Spleen (tissue), 11 donors: Measurements from ENCODE around the gene NEDD1. TPM values are rescaled to one million over a fixed set of nuclear protein-coding genes. Genes with fewer than 3 reads are reported as not detected.

Experiments used
- DNase-seq: peaks from one replicate; pipeline ENCODE4 v3.0.0-alpha.2; 2020
- H3K27ac ChIP-seq, 8 donors: fragments of 200-600 bp; sonication (generic) in 7 of 8; 1 replicate in 4 of 8; 2 replicates in 4 of 8; pipeline versions ENCODE4 v1.5.0 to v1.8.0; 2016 to 2021; ENCODE audit warnings: inconsistent platforms in 4 of 8, mild to moderate bottlenecking in 4 of 8, moderate library complexity in 1 of 8
- H3K27me3 ChIP-seq, 7 donors: fragments of 200-600 bp; sonication (generic) in 6 of 7; replicated peaks in 1 of 7; 1 replicate in 4 of 7; 2 replicates in 3 of 7; pipeline versions ENCODE4 v1.5.0 to v1.8.0; 2016 to 2021; ENCODE audit warnings: inconsistent platforms in 3 of 7, mild to moderate bottlenecking in 1 of 7
- H3K36me3 ChIP-seq, 6 donors: fragments of 200-600 bp; sonication (generic) in 5 of 6; 1 replicate in 4 of 6; 2 replicates in 2 of 6; pipeline versions ENCODE4 v1.5.0 to v1.8.0; 2016 to 2021; ENCODE audit warnings: inconsistent platforms in 2 of 6
- H3K4me1 ChIP-seq, 6 donors: fragments of 200-600 bp; sonication (generic) in 5 of 6; 1 replicate in 3 of 6; 2 replicates in 3 of 6; pipeline versions ENCODE4 v1.5.0 to v1.8.0; 2016 to 2021; ENCODE audit warnings: inconsistent platforms in 3 of 6
- H3K4me3 ChIP-seq, 8 donors: fragments of 200-600 bp; sonication (generic) in 7 of 8; 1 replicate in 4 of 8; 2 replicates in 4 of 8; pipeline versions ENCODE4 v1.5.0 to v1.8.0; 2016 to 2021; ENCODE audit warnings: inconsistent platforms in 4 of 8, mild to moderate bottlenecking in 4 of 8, moderate library complexity in 2 of 8
- H3K9me3 ChIP-seq, 8 donors: fragments of 200-600 bp; sonication (generic) in 7 of 8; 1 replicate in 4 of 8; 2 replicates in 4 of 8; pipeline versions ENCODE4 v1.5.0 to v1.8.0; 2016 to 2021; ENCODE audit warnings: inconsistent platforms in 4 of 8
- CTCF ChIP-seq, 11 experiments: fragments of 200-600 bp in 7 of 11; fragments of 450-650 bp in 4 of 11; sonication (generic) in 4 of 11; IDR thresholded peaks in 8 of 11; conservative IDR thresholded peaks in 3 of 11; 1 replicate in 7 of 11; 2 replicates in 4 of 11; pipeline versions ENCODE4 v1.4.0 to v1.8.0; 2016 to 2021; ENCODE audit warnings: antibody characterized with exemption in 11 of 11, inconsistent platforms in 4 of 11, mild to moderate bottlenecking in 1 of 11
- POLR2A ChIP-seq, 3 donors: fragments of 450-650 bp; IDR thresholded peaks; one replicate each; pipeline ENCODE4 v1.5.1; 2017; ENCODE audit warnings: antibody characterized with exemption in 3 of 3, mild to moderate bottlenecking in 1 of 3
- POLR2AphosphoS5 ChIP-seq, 3 donors: sonication (generic); formaldehyde crosslinking; IDR thresholded peaks; one replicate each; pipeline ENCODE4 v1.5.1; 2017; ENCODE audit warnings: antibody characterized with exemption in 3 of 3
- WGBS, 5 donors: extraction: QIAGEN DNeasy Blood & Tissue Kit in 3 of 5; methylation state at CpG; one replicate each; pipeline versions ENCODE4 v1.1.5 to v1.1.7; 2013 to 2018; 5-methylcytosine and 5-hydroxymethylcytosine counted together
- intact Hi-C: fragments of 100-400 bp; cut with DNase I; formaldehyde crosslinking; loops from one replicate; pipeline ENCODE4 v1.15.0; 2023; ENCODE audit warnings: low total_unique reads
- polyA plus RNA-seq, 3 donors: library from polyadenylated mRNA; stranded (reverse); fragments of 200-250 nt; gene quantifications; one replicate each; pipeline ENCODE4 v1.2.1, GENCODE V29; 2013
- total RNA-seq, 7 donors: library from RNA; depleted of rRNA in 3 of 7; stranded (reverse); fragments of >200 nt in 3 of 7; fragmentation: NEBNext Ultra II Directional in 4 of 7; extraction: Animal tissue kit (Norgen Biotek cat#: 25700) in 4 of 7; gene quantifications; one replicate each; pipeline versions ENCODE4 v1.1.0 to v1.2.1, GENCODE V29; 2016 to 2021
- donor health status: healthy with polysubstance abuse.
- donor health status: DM: no; HTN: no; CAD: no; lungs with moderate emphysema.
- donor health status: DM: no; HTN: no; CAD: no.
- donor health status: Bipolar disorder and iron deficiency.
- donor health status: healthy.
- donor health status: DM: no; HTN: no; CAD: no.
- donor health status: DM: yes; HTN: yes; CAD: no.

NEDD1 gene
- total and polyA plus RNA-seq, 10 donors = 6.0 to 35.2 (median 21.0) TPM

DNA sequence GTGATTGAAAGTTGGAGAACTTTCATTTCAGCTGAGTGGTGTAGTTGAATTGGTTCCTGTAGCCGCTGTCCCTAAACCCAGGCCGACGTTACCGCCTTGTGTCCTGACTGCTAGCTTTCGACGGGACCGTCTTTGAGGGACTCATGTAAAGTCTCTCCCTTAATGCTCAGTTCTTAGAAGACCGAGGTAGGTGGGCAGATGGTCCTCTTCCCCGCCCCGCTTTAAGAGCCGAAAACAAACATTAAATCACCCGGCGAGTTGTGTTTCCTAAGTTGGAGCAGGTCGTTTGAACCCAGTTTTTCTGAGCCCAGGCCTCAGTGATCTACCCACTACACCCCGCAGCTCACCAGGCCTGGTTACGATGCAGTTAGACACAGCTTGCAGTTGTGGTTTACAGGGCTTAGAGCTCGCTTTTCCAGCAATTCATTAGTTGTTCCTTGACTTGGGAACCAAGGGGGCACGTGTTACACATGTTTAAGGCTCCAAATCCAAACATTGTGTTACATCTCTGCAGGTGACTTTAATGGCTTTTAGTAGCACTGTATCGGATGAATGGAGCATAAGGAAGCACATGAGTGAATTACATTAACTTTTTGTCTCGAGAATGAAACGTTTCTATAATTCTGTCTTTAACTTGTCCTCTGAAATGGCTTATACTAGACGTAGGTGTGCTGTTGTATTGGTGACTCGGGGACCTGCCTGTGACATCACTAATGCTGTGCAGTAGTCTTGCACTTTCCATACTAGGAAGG lies 790 bp downstream of the NEDD1 start:
- TF ChIP-seq POLR2A (IDR thresholded peaks at IDR 0.05) (no peak), POLR2AphosphoS5 (IDR thresholded peaks at IDR 0.05) (no peak), CTCF (IDR thresholded peaks at IDR 0.05 in 8 of 11, conservative IDR thresholded peaks at IDR 0.05 in 3 of 11) (no peak)
- H3K36me3 ChIP-seq = peaks cover 0 to under 1% (median 0%) of the 10 kb centered on the region in 6 donors
- DNase-seq = peak; percentile 76
- H3K4me3 ChIP-seq = peak overlapping the region; percentile 73 to 84 (median 78)
- H3K4me1 ChIP-seq = peaks cover 12 to 62% (median 44%) of the 10 kb centered on the region in 6 donors
- H3K27ac ChIP-seq = peak overlapping the region; percentile 91 to 98 (median 96)
- H3K9me3 ChIP-seq = no peaks in the 10 kb centered on the region
- H3K27me3 ChIP-seq = no peaks in the 10 kb centered on the region
- intact Hi-C loops = no loop called here
- 4 to 7% (median 4%) methylated on average over 23 of the region's 23 CpGs for WGBS, 5 donors

DNA sequence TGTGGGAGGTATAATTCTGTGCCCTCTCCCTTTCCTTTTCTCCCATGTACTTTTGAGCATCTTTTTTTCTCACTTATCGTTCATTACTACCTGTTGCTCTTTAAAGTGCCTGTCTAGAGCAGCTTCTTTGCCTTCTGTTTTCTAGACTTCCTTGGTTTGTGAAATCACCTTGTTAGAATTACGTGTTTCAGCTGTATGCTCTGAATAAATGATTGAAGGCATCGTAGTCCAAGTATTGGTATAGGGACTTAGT lies 1.3 kb downstream of the NEDD1 start:
- WGBS, 5 donors = 37 to 72% (median 62%) methylated on average over 3 of the region's 3 CpGs
- TF ChIP-seq POLR2AphosphoS5 (IDR thresholded peaks at IDR 0.05) (no peak), POLR2A (IDR thresholded peaks at IDR 0.05) (no peak), CTCF (IDR thresholded peaks at IDR 0.05 in 8 of 11, conservative IDR thresholded peaks at IDR 0.05 in 3 of 11) (no peak)
- intact Hi-C loops = no loop called here

DNA sequence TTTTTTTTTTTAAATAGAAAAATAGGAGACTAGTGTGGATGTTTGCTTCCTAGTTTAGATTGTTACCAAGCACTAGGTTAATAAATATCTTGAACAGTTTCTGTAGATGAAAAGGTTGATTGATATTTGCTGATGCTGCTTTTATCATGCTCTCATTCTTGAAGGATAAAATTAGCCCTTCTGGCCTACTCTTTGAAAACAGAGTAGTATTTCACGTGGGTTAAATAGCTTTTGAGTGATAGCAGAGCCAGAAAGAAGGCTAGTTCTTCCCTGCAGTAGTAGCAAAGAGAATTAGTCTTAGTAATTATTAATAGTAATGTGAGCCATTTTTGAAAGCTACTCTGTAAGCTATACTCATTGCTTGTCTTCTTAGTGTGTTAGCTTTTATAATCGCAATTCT lies 5.2 kb downstream of the NEDD1 start:
- WGBS, 5 donors = 82 to 89% (median 86%) methylated on average over 2 of the region's 2 CpGs
- DNase-seq = no peak
- intact Hi-C loops = no loop called here
- H3K27ac ChIP-seq = no peak overlapping the region
- peaks cover 12 to 56% (median 38%) of the 10 kb centered on the region in 6 donors for H3K4me1 ChIP-seq
- peaks cover 0 to 17% (median 0%) of the 10 kb centered on the region in 6 donors for H3K36me3 ChIP-seq
- H3K9me3 ChIP-seq = no peaks in the 10 kb centered on the region
- no peak for TF ChIP-seq POLR2A (IDR thresholded peaks at IDR 0.05)
- TF ChIP-seq CTCF (IDR thresholded peaks at IDR 0.05 in 8 of 11, conservative IDR thresholded peaks at IDR 0.05 in 3 of 11) = no peak
- no peak for TF ChIP-seq POLR2AphosphoS5 (IDR thresholded peaks at IDR 0.05)
- no peak overlapping the region for H3K4me3 ChIP-seq
- H3K27me3 ChIP-seq = no peaks in the 10 kb centered on the region

More for the DNA sequence above, 1.3 kb downstream of the NEDD1 start:
- H3K9me3 ChIP-seq = no peaks in the 10 kb centered on the region
- H3K27ac ChIP-seq = peak overlapping the region in 4 of 8 donors; percentile 91 to 96 (median 96)
- H3K27me3 ChIP-seq = no peaks in the 10 kb centered on the region
- DNase-seq = no peak
- peaks cover 12 to 62% (median 44%) of the 10 kb centered on the region in 6 donors for H3K4me1 ChIP-seq
- H3K4me3 ChIP-seq = peak overlapping the region in 4 of 8 donors; percentile 77 to 80 (median 78)
- peaks cover 0 to 5% (median 0%) of the 10 kb centered on the region in 6 donors for H3K36me3 ChIP-seq

GRCh38 chr12:96912943-96913342 lies 5.9 kb downstream of the NEDD1 start:
- H3K9me3 ChIP-seq = no peaks in the 10 kb centered on the region
- intact Hi-C loops = no loop called here
- peaks cover 10 to 52% (median 35%) of the 10 kb centered on the region in 6 donors for H3K4me1 ChIP-seq
- no peak for DNase-seq
- peaks cover 0 to 17% (median 0%) of the 10 kb centered on the region in 6 donors for H3K36me3 ChIP-seq
- H3K27me3 ChIP-seq = no peaks in the 10 kb centered on the region
- WGBS, 5 donors = 94 to 100% (median 97%) methylated on average over 2 of the region's 2 CpGs
- H3K27ac ChIP-seq = no peak overlapping the region
- TF ChIP-seq POLR2AphosphoS5 (IDR thresholded peaks at IDR 0.05) (no peak), POLR2A (IDR thresholded peaks at IDR 0.05) (no peak), CTCF (IDR thresholded peaks at IDR 0.05 in 8 of 11, conservative IDR thresholded peaks at IDR 0.05 in 3 of 11) (no peak)
- H3K4me3 ChIP-seq = no peak overlapping the region
